Measurements from ENCODE around the gene DUSP2.

DUSP2 gene

DNA sequence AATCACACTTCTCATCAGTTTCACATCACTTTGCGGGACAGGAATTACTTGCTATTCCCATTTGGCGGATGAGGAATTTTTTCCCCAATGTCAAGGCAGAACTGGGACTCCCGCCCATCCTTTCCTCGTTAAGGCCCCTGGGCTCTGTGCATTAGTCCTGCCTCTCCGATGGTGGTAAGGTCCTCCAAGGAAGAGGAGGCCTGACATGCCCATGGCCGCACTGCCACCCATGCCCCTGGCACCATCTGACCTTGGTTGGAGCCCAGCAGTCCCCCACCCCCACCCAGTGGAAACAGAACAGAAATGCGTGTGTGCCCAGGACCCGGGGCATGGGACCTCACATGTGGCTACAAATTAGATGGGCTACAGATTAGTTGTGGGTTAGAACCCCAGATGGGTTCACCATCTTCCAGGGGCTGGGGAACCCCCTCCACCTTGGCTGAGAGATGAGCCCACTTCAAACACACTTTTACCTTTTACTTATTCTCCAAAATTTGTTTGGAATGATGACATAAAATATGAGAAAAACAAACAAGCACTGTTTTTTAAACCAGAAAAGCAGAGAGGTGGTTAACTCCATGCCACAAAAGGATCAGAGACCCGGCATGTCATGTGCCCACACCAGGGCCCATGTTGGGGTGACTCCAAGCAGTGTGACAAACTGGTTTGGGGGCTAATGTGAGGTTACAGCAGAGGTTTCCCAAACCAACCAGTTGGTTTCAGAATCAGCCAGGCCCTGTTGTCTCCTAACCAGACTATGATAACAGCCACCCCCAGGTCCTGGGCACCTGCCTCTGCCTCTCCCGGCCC is 11.0 kb upstream of the DUSP2 start:
- TF ChIP-seq GATA3 (IDR thresholded peaks at IDR 0.05; ENCODE audit: low read depth, low read length): no peak
- no peak for TF ChIP-seq GATA2 (IDR thresholded peaks at IDR 0.05; ENCODE audit: low read depth, low read length)

DNA sequence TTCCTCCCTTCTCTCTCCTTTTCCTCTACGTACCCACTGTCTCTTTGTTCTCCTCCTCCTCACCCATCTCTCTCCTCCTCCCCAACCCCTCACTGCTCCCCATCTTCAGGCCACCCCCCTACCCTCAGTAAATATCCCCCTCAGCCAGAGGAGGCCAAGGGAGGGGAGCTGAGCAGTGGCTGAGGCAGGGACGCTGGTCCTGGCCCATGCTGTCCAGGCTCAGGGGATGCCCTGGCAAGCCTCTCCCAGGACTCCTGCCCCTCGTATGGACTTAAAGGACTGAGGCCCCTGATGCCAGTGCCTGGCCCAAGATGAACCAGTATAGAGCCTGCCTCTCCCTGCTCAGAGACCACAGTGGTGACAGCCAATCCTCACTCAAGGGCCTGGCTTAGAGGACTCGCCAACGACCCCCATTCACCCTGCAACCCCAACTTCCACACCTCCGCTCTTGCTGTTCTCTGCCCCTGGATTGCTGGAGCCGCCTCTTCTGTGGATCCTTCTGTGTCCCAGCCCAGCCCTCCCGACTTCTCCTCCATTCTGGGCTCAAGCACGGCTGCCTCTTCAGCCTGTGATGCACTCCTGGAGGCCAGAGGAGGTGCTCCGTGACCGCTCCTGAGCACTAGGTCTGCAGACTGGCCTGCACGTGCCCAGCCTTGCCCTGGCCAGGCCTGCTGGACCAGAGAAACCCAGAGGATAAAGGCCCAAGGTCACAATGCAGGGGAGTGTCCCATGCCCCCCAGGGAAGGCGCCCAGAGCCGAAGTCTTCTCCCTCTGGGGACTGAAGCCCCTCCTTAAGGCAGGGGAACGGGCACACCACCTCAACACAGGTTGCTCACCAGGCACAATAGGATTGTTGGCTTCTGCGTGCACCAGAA is 9.5 kb upstream of the DUSP2 start:
- no peak for TF ChIP-seq GATA3 (IDR thresholded peaks at IDR 0.05; ENCODE audit: low read depth, low read length)
- no peak for TF ChIP-seq GATA2 (IDR thresholded peaks at IDR 0.05; ENCODE audit: low read depth, low read length)

DNA sequence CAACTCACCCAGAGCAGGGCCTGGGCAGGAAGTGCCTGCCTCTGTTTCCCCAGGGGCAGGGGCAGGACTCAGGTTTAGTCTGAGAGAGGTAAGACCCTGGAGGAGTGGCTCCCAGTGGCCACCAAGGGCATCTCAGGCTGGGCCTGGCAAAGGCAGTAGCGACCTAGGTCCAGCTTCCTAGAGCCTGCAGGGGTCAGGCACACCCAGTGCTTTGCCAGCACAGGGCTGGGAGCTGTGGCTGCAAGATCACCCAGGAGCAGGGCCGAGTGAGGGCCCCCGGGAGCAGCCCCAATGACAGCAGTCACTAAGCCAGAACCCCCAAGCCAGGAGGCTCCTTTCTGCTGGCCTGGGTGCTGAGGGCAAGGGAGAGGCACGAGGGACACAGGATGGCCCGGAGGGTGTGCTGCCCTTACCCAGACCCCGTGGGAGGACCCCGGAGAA is 8.8 kb upstream of the DUSP2 start:
- TF ChIP-seq GATA2 (IDR thresholded peaks at IDR 0.05; ENCODE audit: low read depth, low read length) (no peak), GATA3 (IDR thresholded peaks at IDR 0.05; ENCODE audit: low read depth, low read length) (no peak)

DNA sequence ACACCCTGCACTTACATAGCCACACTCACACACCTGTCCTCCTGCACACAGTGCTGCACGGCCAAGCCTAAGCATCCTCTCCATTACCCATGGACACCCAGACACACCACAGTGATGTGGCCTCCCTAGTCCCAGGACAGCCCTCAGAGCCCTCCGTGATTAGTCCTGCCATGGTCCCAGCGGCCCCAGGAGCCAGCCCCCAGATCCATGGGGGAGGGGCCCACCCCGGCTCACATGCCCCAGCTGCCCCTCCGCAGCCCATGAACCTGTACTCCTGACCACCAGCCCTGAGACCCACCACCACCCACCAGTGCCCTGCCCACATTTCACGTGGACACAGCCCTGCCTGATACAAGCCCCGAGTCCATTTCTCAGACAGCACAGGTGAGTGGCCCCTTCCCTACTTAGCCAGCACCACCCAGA is 8.1 kb upstream of the DUSP2 start:
- TF ChIP-seq GATA3 (IDR thresholded peaks at IDR 0.05; ENCODE audit: low read depth, low read length) (no peak), GATA2 (IDR thresholded peaks at IDR 0.05; ENCODE audit: low read depth, low read length) (no peak)

DNA sequence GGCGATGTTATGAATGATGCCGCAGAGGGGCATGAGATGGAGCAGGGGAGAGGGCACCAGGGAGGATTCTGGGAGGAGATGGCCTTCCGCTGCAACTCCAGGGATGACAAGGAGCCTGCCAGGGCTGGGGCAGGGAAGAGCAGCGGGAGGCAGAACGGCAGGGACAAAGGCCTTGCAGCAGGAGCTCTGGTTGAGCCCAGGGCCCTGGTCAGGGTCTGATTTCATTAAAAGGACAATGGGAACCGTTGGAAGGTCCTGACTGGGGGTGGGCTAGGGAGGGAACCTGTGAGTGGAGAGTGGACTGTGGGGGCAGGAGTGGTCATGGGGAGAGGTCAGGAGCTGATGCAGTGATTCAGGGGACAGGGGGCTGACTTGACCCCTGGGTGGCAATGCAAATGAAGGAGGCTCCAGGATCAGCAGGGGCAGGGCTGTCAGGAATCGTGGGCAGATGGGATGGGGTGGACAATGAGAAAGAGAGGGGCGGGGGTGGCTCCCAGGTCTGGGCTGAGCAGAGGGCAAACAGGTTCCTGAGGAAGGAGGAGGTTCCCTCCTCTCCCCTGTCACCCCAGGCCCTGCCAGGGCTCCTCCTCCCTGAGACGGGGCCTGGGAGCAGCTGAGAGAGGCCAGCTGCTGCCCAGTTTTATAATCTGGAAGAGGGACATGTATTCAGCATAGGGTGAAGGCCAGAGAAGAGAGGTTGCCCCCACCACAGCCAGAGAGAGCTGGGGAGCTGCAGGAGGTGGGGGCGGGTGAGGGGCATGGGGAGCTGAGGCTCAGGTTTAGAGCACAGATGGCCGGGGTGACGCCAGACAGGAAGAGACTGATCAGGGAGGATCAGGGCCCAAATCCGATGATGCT is 7.3 kb upstream of the DUSP2 start:
- TF ChIP-seq GATA2 (IDR thresholded peaks at IDR 0.05; ENCODE audit: low read depth, low read length) (no peak), GATA3 (IDR thresholded peaks at IDR 0.05; ENCODE audit: low read depth, low read length) (no peak)

DNA sequence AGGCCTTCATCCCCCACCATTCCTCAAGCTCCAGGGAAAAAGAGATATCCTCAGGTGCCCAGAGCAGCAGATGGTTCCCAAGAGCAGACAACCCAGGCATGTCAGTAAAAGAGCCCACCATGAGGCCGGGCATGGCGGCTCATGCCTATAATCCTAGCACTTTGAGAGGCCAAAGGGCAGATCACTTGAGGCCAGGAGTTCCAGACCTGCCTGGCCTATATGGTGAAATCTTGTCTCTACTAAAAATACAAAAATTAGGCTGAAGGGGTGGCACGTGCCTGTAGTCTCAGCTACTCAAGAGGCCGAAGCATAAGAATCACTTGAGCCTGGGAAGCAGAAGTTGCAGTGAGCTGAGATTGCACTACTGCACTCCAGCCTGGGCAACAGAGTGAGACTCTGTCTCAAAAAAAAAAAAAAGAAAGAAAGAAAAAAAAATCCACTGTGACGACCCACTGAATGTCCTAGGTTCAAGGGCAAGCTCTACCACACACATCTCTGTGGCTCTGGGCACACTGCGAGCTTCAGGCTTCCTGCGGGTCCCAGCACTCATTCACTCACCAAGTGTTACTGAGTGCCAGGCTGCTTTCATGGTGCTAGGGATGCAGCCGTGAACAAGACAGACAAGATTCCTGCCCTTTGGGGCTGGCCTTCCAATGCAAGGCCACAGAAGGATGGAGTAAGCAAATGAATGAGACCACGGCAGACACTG is 6.5 kb upstream of the DUSP2 start:
- TF ChIP-seq GATA2 (IDR thresholded peaks at IDR 0.05; ENCODE audit: low read depth, low read length) (no peak), GATA3 (IDR thresholded peaks at IDR 0.05; ENCODE audit: low read depth, low read length) (no peak)

DNA sequence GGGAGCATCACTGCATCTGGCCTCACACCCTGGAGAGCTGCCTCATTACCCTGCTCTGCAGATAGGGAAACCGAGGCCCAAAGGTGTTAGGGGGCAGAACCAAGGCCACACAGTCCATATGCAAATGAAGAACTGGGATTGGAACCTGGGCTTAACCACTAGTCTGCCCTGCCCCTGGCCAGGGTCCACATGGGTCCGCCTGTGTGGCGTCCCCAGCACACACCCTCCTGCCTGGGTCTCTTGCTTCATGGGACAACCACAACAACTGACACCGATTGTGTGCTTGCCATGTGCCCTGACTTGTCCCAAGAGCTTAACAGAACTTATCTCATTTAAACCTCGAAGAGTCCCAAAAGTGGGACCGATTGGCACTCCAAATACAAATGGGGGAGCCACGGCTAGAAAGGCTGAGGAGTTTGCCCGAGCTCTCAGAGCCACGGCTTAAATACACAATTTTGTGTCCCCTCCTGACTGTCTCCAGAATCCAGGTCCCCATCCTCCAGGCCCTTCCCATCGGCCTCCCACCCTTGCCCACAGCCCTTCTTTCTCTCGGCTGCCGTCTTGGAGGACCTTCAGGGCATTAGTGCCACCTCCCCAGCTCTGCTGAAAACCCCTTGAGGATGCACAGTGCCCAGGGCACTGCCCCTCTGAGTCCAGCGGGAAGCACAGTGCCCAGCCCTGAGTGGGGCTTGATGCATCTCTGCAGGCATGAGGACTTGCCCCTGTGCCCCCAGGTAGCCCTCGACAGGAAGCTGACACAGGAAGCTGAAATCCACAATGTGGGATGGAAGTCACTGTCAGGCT is 5.8 kb upstream of the DUSP2 start:
- TF ChIP-seq GATA3 (IDR thresholded peaks at IDR 0.05; ENCODE audit: low read depth, low read length): no peak
- TF ChIP-seq GATA2 (IDR thresholded peaks at IDR 0.05; ENCODE audit: low read depth, low read length): no peak

DNA sequence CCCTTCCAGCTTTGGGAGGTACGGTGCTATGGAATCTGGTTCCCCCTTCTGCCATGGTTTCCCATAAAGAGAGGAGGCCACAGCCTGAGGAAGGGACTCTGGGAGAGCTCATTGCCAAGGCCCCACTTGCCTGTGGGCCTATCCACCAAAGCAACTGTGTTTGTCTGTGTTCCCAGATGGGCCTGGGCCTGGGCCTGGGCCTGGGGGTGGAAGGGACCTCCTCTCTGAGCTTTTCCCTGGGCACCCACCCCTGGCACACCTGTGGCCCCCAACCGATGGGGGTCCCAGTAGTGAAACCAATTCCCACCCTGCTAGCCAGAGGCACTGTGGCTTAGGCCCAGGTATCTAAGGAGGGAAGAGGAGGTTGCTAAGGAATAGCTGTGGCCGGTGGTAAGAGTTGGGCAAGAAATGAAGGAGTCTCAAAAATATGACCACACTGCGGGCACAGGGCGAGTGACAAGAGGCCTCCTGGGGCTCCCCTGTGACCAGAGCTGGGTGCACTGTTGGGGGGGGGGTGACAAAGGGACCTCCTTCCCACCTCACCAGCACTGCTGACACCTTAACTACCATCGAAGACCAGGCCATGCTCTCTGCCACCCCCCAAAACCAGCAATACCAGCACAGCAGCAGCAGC is 4.9 kb upstream of the DUSP2 start:
- TF ChIP-seq GATA3 (IDR thresholded peaks at IDR 0.05; ENCODE audit: low read depth, low read length): no peak

DNA sequence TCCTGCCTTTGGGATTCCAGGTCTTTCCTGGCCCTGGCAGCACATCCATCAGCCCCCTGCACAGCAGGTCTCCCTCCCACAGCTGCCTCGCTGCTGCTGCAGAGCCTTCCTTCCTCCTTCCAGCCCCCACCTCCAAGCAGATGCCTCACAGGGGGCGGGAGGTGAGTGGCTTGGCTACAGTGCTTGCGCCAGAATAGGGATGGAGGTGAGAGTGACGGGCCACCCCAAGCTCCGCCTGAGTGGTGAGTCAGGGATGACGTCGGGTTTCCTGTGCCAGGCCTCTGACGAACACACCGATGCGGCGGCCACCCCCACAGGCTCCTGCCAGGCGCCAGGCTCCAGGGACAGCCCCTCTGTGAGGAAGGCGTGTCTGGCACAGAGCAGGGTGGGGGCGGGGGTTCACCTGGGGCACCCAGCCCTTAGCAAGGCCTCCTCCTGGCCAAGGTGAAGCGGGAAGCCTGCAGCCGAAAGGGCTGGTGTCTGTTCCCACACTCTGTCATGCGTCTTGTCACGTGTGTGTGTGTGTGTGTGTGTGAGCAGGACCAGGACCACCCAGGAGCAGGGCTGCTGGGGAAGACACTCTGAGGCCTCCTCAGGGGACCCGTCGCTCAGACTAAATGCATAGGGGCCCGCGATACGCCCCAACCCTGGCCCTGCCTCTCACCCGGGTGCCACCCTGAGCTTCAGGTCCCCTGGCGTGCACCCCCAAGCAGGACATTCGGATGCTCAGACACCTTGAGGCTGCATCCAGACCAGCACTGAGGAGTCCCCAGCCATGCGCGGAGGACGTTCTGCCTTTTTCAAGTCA is 3.4 kb upstream of the DUSP2 start:
- TF ChIP-seq GATA2 (IDR thresholded peaks at IDR 0.05; ENCODE audit: low read depth, low read length): no peak

DNA sequence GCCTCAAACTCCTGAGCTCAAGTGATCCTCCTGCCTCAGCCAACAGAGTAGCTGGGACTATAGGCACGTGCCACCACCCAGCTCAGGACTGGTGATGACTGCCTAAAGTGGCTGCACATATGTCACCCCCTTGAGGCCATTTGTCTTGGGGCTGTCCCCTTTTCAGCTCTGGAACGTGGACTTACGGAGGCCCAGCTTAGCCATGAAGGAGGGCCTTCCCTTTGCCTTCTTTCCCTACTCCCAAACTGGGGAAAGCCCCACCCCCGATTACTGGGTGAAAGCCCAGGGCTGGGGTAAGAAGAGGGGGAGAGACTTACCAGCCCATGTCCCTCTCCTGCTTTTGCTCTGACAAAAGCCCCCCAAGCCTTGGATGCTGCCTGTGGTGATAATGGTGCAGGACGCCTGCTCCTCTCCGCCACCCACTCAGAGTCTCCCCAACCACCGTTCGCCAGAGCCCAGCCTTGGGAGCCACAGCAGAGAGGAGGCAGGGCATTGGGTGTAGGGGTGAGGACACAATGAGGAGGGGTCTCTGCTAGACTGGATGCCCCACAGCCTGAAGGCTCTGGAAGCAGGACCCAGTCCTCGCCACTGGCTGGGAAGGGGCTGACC is 2.5 kb upstream of the DUSP2 start:
- no peak for TF ChIP-seq GATA3 (IDR thresholded peaks at IDR 0.05; ENCODE audit: low read depth, low read length)
- no peak for TF ChIP-seq GATA2 (IDR thresholded peaks at IDR 0.05; ENCODE audit: low read depth, low read length)

DNA sequence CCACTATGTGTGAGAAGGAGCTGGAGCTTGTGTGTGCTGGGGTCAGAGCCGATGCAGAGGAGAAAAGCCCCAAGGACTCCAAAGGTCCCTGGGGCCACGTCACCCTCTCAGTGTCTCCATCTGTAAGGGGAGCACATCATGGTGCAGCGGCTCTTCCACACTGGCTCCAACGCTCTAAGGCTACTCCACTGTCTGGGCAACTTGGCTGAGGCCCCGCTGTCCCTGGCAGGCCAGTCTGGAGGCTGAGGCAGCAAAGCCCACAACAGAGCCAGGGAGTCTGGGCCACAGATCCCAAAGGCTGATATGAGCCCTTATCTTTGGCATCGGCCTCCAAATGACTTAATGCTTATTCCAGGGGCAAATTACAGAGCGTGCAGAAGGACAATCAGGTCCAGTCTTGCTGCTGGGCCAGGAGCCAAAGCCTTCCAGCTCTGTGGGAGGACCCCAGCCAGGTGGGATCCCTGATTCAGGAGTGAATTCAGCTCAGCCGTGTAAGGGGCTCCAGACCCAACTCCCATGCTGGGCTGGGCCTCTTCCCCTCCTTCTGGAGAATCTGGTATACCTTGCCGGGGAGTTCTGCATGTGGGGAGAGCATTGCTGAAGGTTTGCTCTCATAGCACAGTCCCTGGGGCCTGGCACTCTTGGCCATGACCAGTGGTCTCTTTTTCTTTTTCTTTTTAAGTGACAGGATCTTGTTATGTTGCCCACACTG is 1.8 kb upstream of the DUSP2 start:
- TF ChIP-seq GATA2 (IDR thresholded peaks at IDR 0.05; ENCODE audit: low read depth, low read length) (peak; percentile 100), GATA3 (IDR thresholded peaks at IDR 0.05; ENCODE audit: low read depth, low read length) (peak; percentile 99)
